Suprapubic skin (tissue), 4 donors: ENCODE measurements around the gene MAP4K3. TPM values are rescaled to one million over a fixed set of nuclear protein-coding genes. Genes with fewer than 3 reads are reported as not detected.
"Not testable (repeated sequence)": the region's sequence is repeated elsewhere in the genome, so short reads cannot be mapped to it uniquely, and the experiment has no call there.

Source experiments
- DNase-seq, 2 donors: peaks; one replicate each; pipeline ENCODE4 v3.0.0-alpha.2; 2019; ENCODE audit warnings: low spot score in 2 of 2
- H3K27ac ChIP-seq: fragments of 200-600 bp; sonication (generic); one replicate; pipeline ENCODE4 v1.5.1; 2019
- H3K27me3 ChIP-seq: fragments of 200-600 bp; sonication (generic); one replicate; pipeline ENCODE4 v1.5.1; 2019
- H3K36me3 ChIP-seq: fragments of 200-600 bp; sonication (generic); one replicate; pipeline ENCODE4 v1.5.1; 2019
- H3K4me1 ChIP-seq: fragments of 200-600 bp; sonication (generic); one replicate; pipeline ENCODE4 v1.5.1; 2019
- H3K4me3 ChIP-seq: fragments of 200-600 bp; sonication (generic); one replicate; pipeline ENCODE4 v1.5.1; 2019; ENCODE audit warnings: mild to moderate bottlenecking
- H3K9me3 ChIP-seq: fragments of 200-600 bp; sonication (generic); one replicate; pipeline ENCODE4 v1.5.1; 2019
- CTCF ChIP-seq, 2 donors: fragments of 200-600 bp in 1 of 2; fragments of 450-650 bp in 1 of 2; sonication (generic) in 1 of 2; IDR thresholded peaks; one replicate each; pipeline ENCODE4 v1.5.1; 2016 to 2019; ENCODE audit warnings: antibody characterized with exemption in 2 of 2, mild to moderate bottlenecking in 1 of 2, moderate library complexity in 1 of 2
- EP300 ChIP-seq: sonication (generic); formaldehyde crosslinking; IDR thresholded peaks from one replicate; pipeline ENCODE4 v1.6.1; 2017; ENCODE audit warnings: antibody characterized with exemption
- POLR2A ChIP-seq, 2 donors: fragments of 450-650 bp; IDR thresholded peaks; one replicate each; pipeline ENCODE4 v1.6.1; 2017; ENCODE audit warnings: antibody characterized with exemption in 2 of 2, mild to moderate bottlenecking in 2 of 2, moderate library complexity in 2 of 2
- POLR2AphosphoS5 ChIP-seq, 3 donors: sonication (generic); formaldehyde crosslinking; IDR thresholded peaks; one replicate each; pipeline ENCODE4 v1.6.1; 2017; ENCODE audit warnings: antibody characterized with exemption in 3 of 3
- WGBS: methylation state at CpG from one replicate; pipeline ENCODE4 v1.1.5; 2018; 5-methylcytosine and 5-hydroxymethylcytosine counted together
- total RNA-seq, 4 donors: library from RNA; depleted of rRNA; stranded (reverse); fragments of >200 nt; gene quantifications; one replicate each; pipeline ENCODE4 v1.1.0, GENCODE V29; 2016

MAP4K3 gene
- total RNA-seq, 4 donors from 2014 or later, result 26.3 to 59.9 (median 37.8) TPM

GRCh38 chr2:39368376-39368775 lies 68.7 kb downstream of the MAP4K3 start:
- no peaks in the 10 kb centered on the region for H3K9me3 ChIP-seq
- WGBS, result 65% methylated on average over 3 of the region's 3 CpGs

GRCh38 chr2:39362595-39362994 lies 74.5 kb downstream of the MAP4K3 start:
- no peak for TF ChIP-seq POLR2AphosphoS5 (IDR thresholded peaks at IDR 0.05)
- 96% methylated on average over 4 of the region's 4 CpGs for WGBS
- peaks cover 24% of the 10 kb centered on the region for H3K9me3 ChIP-seq
- no peak overlapping the region for H3K27ac ChIP-seq
- DNase-seq, result no peak
- H3K4me3 ChIP-seq, result no peak overlapping the region
- H3K36me3 ChIP-seq, result peaks cover 5% of the 10 kb centered on the region
- H3K4me1 ChIP-seq, result no peaks in the 10 kb centered on the region
- H3K27me3 ChIP-seq, result no peaks in the 10 kb centered on the region

More at GRCh38 chr2:39368376-39368775, 68.7 kb downstream of the MAP4K3 start:
- no peak for DNase-seq
- Histone ChIP-seq H3K27me3 (no peaks in the 10 kb centered on the region), H3K4me1 (no peaks in the 10 kb centered on the region), H3K36me3 (no peaks in the 10 kb centered on the region), H3K4me3 (no peak overlapping the region), H3K27ac (no peak overlapping the region)
- TF ChIP-seq EP300, result no peak
- TF ChIP-seq POLR2A (IDR thresholded peaks at IDR 0.05), result no peak
- no peak for TF ChIP-seq POLR2AphosphoS5 (IDR thresholded peaks at IDR 0.05)
- no peak for TF ChIP-seq CTCF (IDR thresholded peaks at IDR 0.05)

DNA sequence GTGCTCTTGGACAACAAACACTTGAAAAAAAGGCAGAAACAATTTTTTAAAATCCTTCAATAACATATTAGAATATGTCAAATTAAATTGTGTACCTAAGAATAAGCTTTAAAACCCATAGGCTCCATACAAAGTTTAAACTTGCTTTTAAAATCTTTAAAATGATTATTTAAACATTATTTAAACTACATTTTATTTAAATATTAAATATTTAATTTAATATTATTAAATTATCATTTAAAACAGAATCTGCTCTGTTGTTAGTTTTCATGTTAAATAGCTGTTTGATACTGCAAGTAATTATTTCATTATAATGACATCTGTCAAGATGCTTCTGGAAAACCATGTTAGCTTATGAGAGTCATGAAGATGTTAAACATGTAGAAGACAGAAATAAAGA lies 75.6 kb downstream of the MAP4K3 start:
- no peak for TF ChIP-seq EP300
- no peak for TF ChIP-seq POLR2A (IDR thresholded peaks at IDR 0.05)
- TF ChIP-seq POLR2AphosphoS5 (IDR thresholded peaks at IDR 0.05), result no peak
- TF ChIP-seq CTCF (IDR thresholded peaks at IDR 0.05), result no peak
- H3K9me3 ChIP-seq, result peaks cover 24% of the 10 kb centered on the region
- no peaks in the 10 kb centered on the region for H3K4me1 ChIP-seq
- H3K4me3 ChIP-seq, result no peak overlapping the region
- H3K27me3 ChIP-seq, result no peaks in the 10 kb centered on the region
- H3K36me3 ChIP-seq, result peaks cover 5% of the 10 kb centered on the region
- no peak for DNase-seq
- no peak overlapping the region for H3K27ac ChIP-seq

DNA sequence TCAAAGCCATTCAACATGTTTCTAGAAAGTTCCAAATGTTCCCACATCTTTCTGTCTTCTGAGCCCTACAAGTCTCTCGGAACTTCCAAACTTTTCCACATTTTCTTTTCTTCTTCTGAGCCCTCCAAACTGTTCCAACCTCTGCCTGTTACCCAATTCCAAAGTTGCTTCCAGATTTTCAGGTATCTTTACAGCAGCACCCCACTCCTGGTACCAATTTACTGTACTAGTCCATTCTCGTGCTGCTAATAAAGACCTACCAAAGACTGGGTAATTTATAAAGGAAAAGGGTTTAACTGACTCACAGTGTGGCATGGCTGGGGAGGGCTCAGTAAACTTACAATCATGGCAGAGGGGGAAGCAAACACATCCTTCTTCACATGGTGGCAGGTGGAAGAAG lies 76.7 kb downstream of the MAP4K3 start:
- not testable (repeated sequence) for H3K27me3 ChIP-seq, H3K4me3 ChIP-seq, DNase-seq, H3K36me3 ChIP-seq, H3K27ac ChIP-seq, H3K4me1 ChIP-seq
- H3K9me3 ChIP-seq, result peaks cover 24% of the 10 kb centered on the region
- WGBS, result 98% methylated on average over 2 of the region's 2 CpGs

DNA sequence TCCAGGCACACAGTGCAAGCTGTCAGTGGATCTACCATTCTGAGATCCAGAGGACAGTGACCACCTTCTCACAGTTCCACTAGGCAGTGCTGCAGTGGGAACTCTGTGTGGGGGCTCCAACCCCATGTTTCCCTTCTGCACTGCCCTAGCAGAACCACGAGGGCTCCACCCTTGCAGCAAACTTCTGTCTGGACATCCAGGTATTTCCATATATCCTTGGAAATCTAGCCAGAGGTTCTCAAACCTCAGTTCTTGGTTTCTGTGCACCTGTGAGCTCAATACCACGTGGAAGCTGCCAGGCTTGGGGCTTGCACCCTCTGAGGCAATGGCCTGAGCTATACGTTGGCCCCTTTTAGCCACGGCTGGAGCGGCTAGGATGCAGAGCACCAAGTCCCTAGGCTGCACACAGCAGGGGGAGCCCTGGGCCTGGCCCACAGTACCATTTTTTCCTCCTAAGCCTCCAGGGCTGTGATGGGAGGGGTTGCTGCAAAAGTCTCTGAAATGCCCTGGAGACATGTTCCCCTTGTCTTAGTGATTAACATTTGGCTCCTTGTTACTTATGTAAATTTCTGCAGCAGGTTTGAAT lies 77.5 kb downstream of the MAP4K3 start:
- Histone ChIP-seq H3K27ac (no peak overlapping the region), H3K27me3 (no peaks in the 10 kb centered on the region), H3K4me1 (no peaks in the 10 kb centered on the region), H3K4me3 (no peak overlapping the region), H3K9me3 (peaks cover 24% of the 10 kb centered on the region), H3K36me3 (peaks cover 5% of the 10 kb centered on the region)
- no peak for TF ChIP-seq POLR2A (IDR thresholded peaks at IDR 0.05)
- no peak for TF ChIP-seq CTCF (IDR thresholded peaks at IDR 0.05)
- TF ChIP-seq EP300, result no peak
- TF ChIP-seq POLR2AphosphoS5 (IDR thresholded peaks at IDR 0.05), result no peak
- no peak for DNase-seq
- WGBS, result 100% methylated on average over 5 of the region's 5 CpGs

GRCh38 chr2:39356922-39357639 lies 80.0 kb downstream of the MAP4K3 start:
- DNase-seq, result no peak
- TF ChIP-seq EP300, result no peak
- H3K4me1 ChIP-seq, result no peaks in the 10 kb centered on the region
- H3K27ac ChIP-seq, result no peak overlapping the region
- peaks cover 14% of the 10 kb centered on the region for H3K9me3 ChIP-seq
- no peak overlapping the region for H3K4me3 ChIP-seq
- 97% methylated on average over 1 of the region's 1 CpG for WGBS
- H3K36me3 ChIP-seq, result peaks cover 5% of the 10 kb centered on the region
- no peaks in the 10 kb centered on the region for H3K27me3 ChIP-seq

- TF ChIP-seq POLR2AphosphoS5 (IDR thresholded peaks at IDR 0.05), result no peak
- TF ChIP-seq POLR2A (IDR thresholded peaks at IDR 0.05), result no peak
- TF ChIP-seq CTCF (IDR thresholded peaks at IDR 0.05), result no peak
- TF ChIP-seq EP300, result no peak
- WGBS, result 85% methylated on average over 3 of the region's 3 CpGs
- H3K27me3 ChIP-seq, result no peaks in the 10 kb centered on the region
- DNase-seq, result no peak
- no peaks in the 10 kb centered on the region for H3K4me1 ChIP-seq
- no peaks in the 10 kb centered on the region for H3K36me3 ChIP-seq
- no peak overlapping the region for H3K4me3 ChIP-seq
- H3K27ac ChIP-seq, result no peak overlapping the region
- no peaks in the 10 kb centered on the region for H3K9me3 ChIP-seq
These were observed 86.4 kb downstream of the MAP4K3 start for GRCh38 chr2:39350658-39351057.
